Parathyroid adenoma (tissue), 2 donors: ENCODE results near the gene ZNF280B.

Source experiments
- H2AFZ ChIP-seq: fragments of 300-600 bp; sonication (generic); one replicate; pipeline ENCODE4 v1.7.0; 2017; ENCODE audit warnings: antibody characterized with exemption, mild to moderate bottlenecking
- H3K27ac ChIP-seq: fragments of 300-600 bp; sonication (generic); one replicate; pipeline ENCODE4 v1.7.0; 2017
- H3K27me3 ChIP-seq: fragments of 300-600 bp; sonication (generic); one replicate; pipeline ENCODE4 v1.7.0; 2017; ENCODE audit warnings: low read length; ENCODE audit not compliant: control insufficient read depth, insufficient read depth
- H3K36me3 ChIP-seq: fragments of 300-600 bp; sonication (generic); one replicate; pipeline ENCODE4 v1.7.0; 2017; ENCODE audit warnings: low read length; ENCODE audit not compliant: control insufficient read depth, insufficient read depth
- H3K4me1 ChIP-seq: fragments of 300-600 bp; sonication (generic); one replicate; pipeline ENCODE4 v1.7.0; 2017; ENCODE audit warnings: control low read depth
- H3K4me2 ChIP-seq: fragments of 300-600 bp; sonication (generic); one replicate; pipeline ENCODE4 v1.7.0; 2017; ENCODE audit warnings: low read length
- H3K4me3 ChIP-seq: fragments of 300-600 bp; sonication (generic); one replicate; pipeline ENCODE4 v1.7.0; 2017; ENCODE audit warnings: low read depth, low read length
- H3K79me2 ChIP-seq: fragments of 300-600 bp; sonication (generic); one replicate; pipeline ENCODE4 v1.7.0; 2017; ENCODE audit warnings: control low read depth
- H3K9ac ChIP-seq: fragments of 300-600 bp; sonication (generic); one replicate; pipeline ENCODE4 v1.7.0; 2017; ENCODE audit warnings: mild to moderate bottlenecking
- H3K9me3 ChIP-seq: fragments of 300-600 bp; sonication (generic); one replicate; pipeline ENCODE4 v1.7.0; 2017; ENCODE audit warnings: low read length; ENCODE audit not compliant: control insufficient read depth
- CTCF ChIP-seq: fragments of 300-600 bp; sonication (generic); IDR thresholded peaks from one replicate; pipeline ENCODE4 v1.7.0; 2017; ENCODE audit warnings: antibody characterized with exemption, mild to moderate bottlenecking
- donor health status: primary hyperparathyroidism.

ZNF280B gene

GRCh38 chr22:22550789-22551434 is 42.4 kb upstream of the ZNF280B start:
- H3K27ac ChIP-seq = no peak overlapping the region
- no peak for TF ChIP-seq CTCF
- H3K27me3 ChIP-seq = no peaks in the 10 kb centered on the region
- H3K4me3 ChIP-seq = no peak overlapping the region
- no peak overlapping the region for H2AFZ ChIP-seq
- no peak overlapping the region for H3K9ac ChIP-seq
- no peaks in the 10 kb centered on the region for H3K4me1 ChIP-seq
- H3K79me2 ChIP-seq = no peaks in the 10 kb centered on the region
- no peak overlapping the region for H3K4me2 ChIP-seq
- H3K36me3 ChIP-seq = no peaks in the 10 kb centered on the region
- H3K9me3 ChIP-seq = no peaks in the 10 kb centered on the region

- Histone ChIP-seq H3K4me3 (no peak overlapping the region), H3K36me3 (no peaks in the 10 kb centered on the region), H3K4me2 (no peak overlapping the region), H2AFZ (no peak overlapping the region), H3K9me3 (no peaks in the 10 kb centered on the region), H3K27ac (no peak overlapping the region), H3K4me1 (no peaks in the 10 kb centered on the region), H3K79me2 (no peaks in the 10 kb centered on the region), H3K27me3 (no peaks in the 10 kb centered on the region), H3K9ac (no peak overlapping the region)
- no peak for TF ChIP-seq CTCF
These were observed 40.4 kb upstream of the ZNF280B start for GRCh38 chr22:22548910-22549309.

- no peak overlapping the region for H3K9ac ChIP-seq
- TF ChIP-seq CTCF = no peak
These were observed 39.8 kb upstream of the ZNF280B start for GRCh38 chr22:22548317-22548716.

GRCh38 chr22:22547692-22548300 is 39.3 kb upstream of the ZNF280B start:
- H3K79me2 ChIP-seq = no peaks in the 10 kb centered on the region
- no peaks in the 10 kb centered on the region for H3K36me3 ChIP-seq
- H3K4me2 ChIP-seq = no peak overlapping the region
- no peak overlapping the region for H2AFZ ChIP-seq
- no peaks in the 10 kb centered on the region for H3K27me3 ChIP-seq
- H3K4me3 ChIP-seq = no peak overlapping the region
- no peak overlapping the region for H3K9ac ChIP-seq
- no peak overlapping the region for H3K27ac ChIP-seq
- no peak for TF ChIP-seq CTCF
- H3K9me3 ChIP-seq = no peaks in the 10 kb centered on the region
- H3K4me1 ChIP-seq = no peaks in the 10 kb centered on the region

More at GRCh38 chr22:22548317-22548716, 39.8 kb upstream of the ZNF280B start:
- H3K79me2 ChIP-seq = no peaks in the 10 kb centered on the region
- no peaks in the 10 kb centered on the region for H3K36me3 ChIP-seq
- no peak overlapping the region for H2AFZ ChIP-seq
- H3K4me3 ChIP-seq = no peak overlapping the region
- no peak overlapping the region for H3K27ac ChIP-seq
- H3K4me1 ChIP-seq = no peaks in the 10 kb centered on the region
- H3K27me3 ChIP-seq = no peaks in the 10 kb centered on the region
- H3K4me2 ChIP-seq = no peak overlapping the region
- H3K9me3 ChIP-seq = no peaks in the 10 kb centered on the region

- no peaks in the 10 kb centered on the region for H3K79me2 ChIP-seq
- H3K9me3 ChIP-seq = no peaks in the 10 kb centered on the region
- no peaks in the 10 kb centered on the region for H3K4me1 ChIP-seq
- H3K9ac ChIP-seq = no peak overlapping the region
- no peak overlapping the region for H3K4me3 ChIP-seq
- H3K27ac ChIP-seq = no peak overlapping the region
- no peak for TF ChIP-seq CTCF
- no peaks in the 10 kb centered on the region for H3K36me3 ChIP-seq
- no peak overlapping the region for H2AFZ ChIP-seq
- no peak overlapping the region for H3K4me2 ChIP-seq
- no peaks in the 10 kb centered on the region for H3K27me3 ChIP-seq
These were observed 38.7 kb upstream of the ZNF280B start for GRCh38 chr22:22547226-22547625.
